ENCODE data around the gene PLAAT2.
"Not testable (repeated sequence)": the region's sequence is repeated elsewhere in the genome, so short reads cannot be mapped to it uniquely, and the experiment has no call there.

PLAAT2 gene

GRCh38 chr11:63563201-63564055 is at the start of gene PLAAT2:
TSS of gene PLAAT2 (minus strand) at chr11:63563379. CDS start at chr11:63563324, 55 bp downstream.
- DNase-seq (ENCODE audit: low read depth) = no peak

DNA sequence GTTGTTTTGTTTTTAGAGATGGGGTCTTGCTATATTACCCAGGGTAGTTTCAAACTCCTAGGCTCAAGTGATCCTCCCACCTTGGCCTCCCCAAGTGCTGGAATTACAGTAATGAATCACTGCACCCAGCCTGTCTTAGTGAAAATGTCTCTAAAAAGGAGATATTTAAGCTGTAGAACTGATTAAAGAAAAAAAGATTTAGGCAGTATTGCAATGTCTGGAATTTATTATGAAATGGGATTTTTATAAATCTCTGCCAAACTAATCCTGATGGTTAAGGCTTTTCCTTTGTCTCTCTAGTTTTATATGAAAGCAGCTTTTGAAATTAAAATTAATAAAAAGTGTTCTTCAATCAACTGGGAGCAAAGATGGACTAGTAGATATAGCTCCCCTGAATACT is 49.0 kb upstream of the PLAAT2 start:
- no peak for DNase-seq (ENCODE audit: low read depth)

- no peak for DNase-seq (ENCODE audit: low read depth)
These were observed 48.2 kb upstream of the PLAAT2 start for GRCh38 chr11:63611395-63611747.

- DNase-seq (ENCODE audit: low read depth) = no peak
These were observed 47.6 kb upstream of the PLAAT2 start for GRCh38 chr11:63610604-63611394.

GRCh38 chr11:63609971-63610580 is 46.9 kb upstream of the PLAAT2 start:
- DNase-seq (ENCODE audit: low read depth) = no peak

GRCh38 chr11:63609536-63609935 is 46.4 kb upstream of the PLAAT2 start:
- no peak for DNase-seq (ENCODE audit: low read depth)

- peak; percentile 57 for DNase-seq (ENCODE audit: low read depth)
These were observed 45.5 kb upstream of the PLAAT2 start for GRCh38 chr11:63608353-63609345.

DNA sequence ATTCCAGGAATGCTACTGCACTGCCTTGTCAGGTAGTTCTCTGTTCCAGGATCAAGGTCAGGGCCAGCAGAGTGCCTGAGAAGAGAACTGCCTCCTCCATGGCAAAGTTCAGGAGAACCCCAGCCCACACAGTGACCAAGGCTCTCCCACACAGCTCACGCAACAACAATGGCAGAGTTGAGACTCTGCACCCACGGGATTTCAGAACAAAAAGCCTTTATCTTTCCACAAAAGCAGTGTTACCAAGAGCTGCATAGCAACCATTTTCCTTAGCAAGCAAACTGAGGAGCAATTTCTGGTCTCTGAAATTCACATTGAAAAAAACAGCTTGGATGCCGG is 40.0 kb upstream of the PLAAT2 start:
- DNase-seq (ENCODE audit: low read depth) = peak; percentile 42

DNA sequence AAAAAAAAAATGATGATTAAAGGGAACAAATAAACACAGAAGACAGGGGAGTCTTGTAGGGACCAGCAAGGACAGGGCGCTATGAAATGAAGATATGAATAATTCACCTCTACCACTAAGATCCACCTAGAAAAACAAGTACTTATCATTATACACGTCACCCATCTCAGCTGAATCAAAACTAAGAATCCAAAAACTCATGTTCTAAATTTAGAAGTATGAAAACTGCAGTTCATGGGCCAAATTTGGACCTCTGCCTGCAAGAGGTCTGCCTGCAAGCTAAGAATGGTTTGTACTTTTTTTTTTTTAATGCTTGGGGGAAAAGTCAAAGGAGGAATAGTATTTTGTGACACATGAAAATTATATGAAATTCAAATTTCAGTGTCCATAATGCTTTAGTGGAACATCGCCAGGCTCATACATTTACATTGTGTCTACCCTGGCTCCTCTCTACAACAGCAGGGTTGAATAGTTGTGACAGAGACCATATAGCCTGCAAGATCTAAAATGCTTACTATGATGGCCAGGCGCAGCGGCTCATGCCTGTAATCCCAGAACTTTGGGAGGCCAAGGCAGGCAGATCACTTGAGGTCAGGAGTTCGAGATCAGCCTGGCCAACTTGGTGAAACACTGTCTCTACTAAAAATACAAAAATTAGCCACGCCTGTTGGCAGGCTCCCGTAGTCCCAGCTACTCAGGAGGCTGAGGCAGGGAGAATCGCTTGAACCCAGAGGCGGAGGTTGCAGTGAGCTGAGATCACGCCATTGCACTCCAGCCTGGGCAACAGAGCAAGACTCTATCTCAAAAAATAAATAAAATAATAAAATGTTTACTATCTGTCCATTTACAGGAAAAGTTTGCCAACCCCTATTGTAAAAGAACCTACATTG is 39.4 kb upstream of the PLAAT2 start:
- DNase-seq (ENCODE audit: low read depth) = not testable (repeated sequence)

DNA sequence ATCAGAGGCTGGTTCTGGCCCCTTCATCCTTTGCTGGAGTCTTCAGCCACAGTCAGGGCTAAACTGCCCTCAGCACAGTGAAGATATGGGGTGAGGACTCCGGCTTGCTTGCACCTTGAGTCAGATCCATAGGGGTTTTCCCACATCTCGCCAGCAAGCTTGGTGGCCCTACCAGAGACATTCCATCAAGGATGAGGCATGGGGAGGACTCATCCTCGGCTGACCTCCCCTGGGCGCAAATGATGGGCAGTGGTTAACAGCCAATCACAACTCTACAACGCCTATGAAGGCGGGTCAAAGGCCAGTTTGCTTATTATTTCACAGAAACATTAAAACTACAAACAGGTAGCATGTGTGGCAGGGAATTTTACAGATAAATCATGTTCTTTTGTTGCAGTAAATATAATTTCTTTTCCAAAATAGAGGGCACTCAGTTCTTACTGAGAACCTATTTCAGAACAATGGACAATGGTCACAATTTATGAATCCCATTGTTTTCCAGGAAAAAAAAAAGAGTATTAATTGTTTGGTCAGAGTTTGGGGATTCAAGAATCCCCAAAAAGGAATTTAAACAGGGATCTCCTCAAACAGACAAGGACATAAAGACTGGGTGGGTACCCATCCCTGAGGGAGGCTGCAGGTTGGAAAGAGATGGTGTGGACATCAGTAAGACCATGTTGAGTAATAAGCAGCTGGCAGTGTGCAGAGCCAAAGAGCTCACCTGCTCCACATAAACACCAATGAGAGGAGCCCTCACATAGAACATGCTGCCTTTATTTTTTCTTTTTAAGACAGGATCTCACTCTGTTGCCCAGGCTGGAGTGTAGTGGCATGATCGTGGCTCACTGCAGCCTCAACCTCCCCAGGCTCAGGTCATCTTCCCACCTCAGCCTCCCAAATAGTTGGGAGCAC is 36.3 kb upstream of the PLAAT2 start:
- DNase-seq (ENCODE audit: low read depth) = peak; percentile 85

DNA sequence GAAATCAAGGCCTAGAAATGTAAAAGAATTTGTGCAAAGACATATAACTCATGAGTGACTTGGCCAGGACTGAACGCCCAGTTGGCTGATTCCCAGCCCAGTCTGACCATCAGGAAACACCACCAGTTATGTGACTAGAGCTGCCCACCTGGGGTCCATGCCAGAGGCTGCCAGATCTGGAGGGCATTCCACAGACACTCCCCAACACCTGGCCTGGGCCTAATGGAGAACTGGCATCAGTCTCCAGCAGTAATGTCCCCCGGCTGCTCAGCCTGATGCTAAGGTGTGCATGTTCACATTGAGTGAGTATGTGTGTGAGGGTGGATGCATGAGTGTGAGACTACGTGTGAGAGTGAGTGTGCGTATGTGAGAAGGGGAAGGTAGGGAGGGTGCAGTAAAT is 35.4 kb upstream of the PLAAT2 start:
- no peak for DNase-seq (ENCODE audit: low read depth)

DNA sequence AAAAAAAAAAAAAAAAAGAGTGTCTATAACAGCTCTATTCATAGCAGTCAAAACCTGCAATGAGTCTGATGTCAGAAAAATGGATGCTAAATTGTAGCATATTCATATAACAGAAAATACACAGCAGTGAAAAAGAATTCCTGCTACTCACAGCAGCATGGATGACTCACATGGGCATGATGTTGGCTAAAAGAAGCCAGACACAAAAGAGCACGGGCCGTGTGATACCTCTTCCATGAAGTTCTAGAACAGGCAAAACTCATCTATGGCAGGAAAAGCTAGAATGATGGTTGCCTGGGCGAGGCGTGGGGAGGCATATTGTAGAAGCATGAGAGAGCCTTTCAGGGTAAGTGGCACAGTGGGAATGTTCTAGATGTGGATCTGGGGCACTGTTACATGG is 32.1 kb upstream of the PLAAT2 start:
- DNase-seq (ENCODE audit: low read depth) = peak; percentile 58

DNA sequence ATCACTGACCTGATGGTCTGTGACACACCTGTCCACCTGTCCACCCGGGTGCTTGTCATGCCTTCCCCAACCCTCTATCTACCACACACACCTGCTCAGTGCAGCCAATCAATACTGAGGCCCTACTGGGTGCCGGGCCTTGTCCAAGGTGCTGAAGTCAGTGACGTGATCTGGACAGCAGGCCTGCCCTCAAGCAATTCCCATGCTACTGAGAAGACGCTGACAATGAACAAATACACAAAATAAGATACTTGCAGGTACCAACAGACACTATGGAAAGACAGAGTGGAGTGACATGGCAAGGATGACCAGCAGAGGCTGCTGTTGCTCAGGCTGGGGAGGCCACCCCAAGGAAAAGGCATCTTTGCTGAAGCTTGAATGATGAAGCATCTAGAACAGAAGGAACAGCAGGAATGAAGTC is 29.8 kb upstream of the PLAAT2 start:
- DNase-seq (ENCODE audit: low read depth) = peak; percentile 27

GRCh38 chr11:63590024-63590788 is 27.0 kb upstream of the PLAAT2 start:
- DNase-seq (ENCODE audit: low read depth) = no peak

DNA sequence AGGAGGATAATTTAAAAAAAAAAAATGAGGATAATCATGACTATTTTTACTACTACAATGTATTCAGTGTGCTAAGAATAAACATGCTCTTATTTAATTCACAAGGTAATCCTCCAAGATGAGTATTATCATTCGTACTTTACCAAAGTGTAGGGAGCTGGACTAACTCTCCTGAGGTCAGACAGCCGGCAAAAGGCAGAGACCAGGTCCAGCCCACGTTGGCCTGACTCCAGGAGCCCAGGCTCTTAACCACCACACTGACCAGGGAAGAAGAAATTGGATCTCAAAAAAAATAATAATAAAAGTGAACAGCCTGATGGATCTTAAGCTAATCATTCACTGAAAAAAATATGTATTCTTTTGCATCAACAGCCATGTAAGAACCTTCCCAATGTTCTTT is 25.8 kb upstream of the PLAAT2 start:
- no peak for DNase-seq (ENCODE audit: low read depth)

GRCh38 chr11:63586451-63587166 is 23.4 kb upstream of the PLAAT2 start:
- no peak for DNase-seq (ENCODE audit: low read depth)

DNA sequence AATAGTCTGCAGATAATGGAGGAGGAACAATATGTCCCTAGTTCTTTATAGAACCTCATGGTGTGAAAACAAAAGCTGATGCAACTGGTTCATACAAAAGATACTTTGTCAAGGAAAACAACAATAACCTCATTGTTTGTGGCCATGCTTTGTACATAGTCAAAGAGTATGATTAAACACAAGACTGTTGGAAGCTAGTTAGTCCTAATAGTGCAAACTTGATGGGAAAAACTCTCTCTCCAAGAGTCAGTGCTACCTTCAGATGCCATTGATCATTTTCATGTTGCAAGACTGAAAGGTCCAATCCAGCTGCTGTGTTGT is 20.1 kb upstream of the PLAAT2 start:
- no peak for DNase-seq (ENCODE audit: low read depth)

DNA sequence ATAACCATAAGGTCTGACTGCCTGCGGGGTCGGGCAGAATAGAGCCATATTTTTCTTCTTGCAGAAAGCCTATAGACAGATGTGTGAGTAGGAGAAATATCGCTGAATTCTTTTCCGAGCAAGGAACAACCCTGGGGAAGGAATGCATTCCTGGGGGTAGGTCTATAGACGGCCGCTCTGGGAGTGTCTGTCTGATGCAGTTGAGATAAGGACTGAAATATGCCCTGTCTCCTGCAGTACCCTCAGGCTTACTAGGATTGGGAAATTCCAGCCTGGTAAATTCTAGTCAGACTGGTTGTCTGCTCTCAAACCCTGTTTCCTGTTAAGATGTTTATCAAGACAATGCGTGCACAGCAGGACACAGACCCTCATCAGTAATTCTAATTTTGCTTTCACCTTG is 18.0 kb upstream of the PLAAT2 start:
- peak; percentile 33 for DNase-seq (ENCODE audit: low read depth)
